Neural crest cell (in vitro differentiated cells): ENCODE data around the gene CDH13. TPM values are rescaled to one million over a fixed set of nuclear protein-coding genes. Genes with fewer than 3 reads are reported as not detected.
A peak's percentile ranks its signal among the peaks of the same experiment; 100 is the strongest.

Experiments
- DNase-seq: peaks from one replicate; pipeline ENCODE4 v3.0.0; 2021; ENCODE audit warnings: low read depth, mixed read lengths, low spot score
- H3K27ac Mint-ChIP-seq: one replicate; pipeline ENCODE4 v1.8.0; 2021; ENCODE audit warnings: mild to moderate bottlenecking, mixed read lengths; ENCODE audit not compliant: unreplicated experiment
- H3K27me3 Mint-ChIP-seq: 2 replicates; pipeline ENCODE4 v1.8.0; 2021; ENCODE audit warnings: low read depth, mild to moderate bottlenecking, mixed read lengths
- H3K36me3 Mint-ChIP-seq: 2 replicates; pipeline ENCODE4 v1.8.0; 2021; ENCODE audit warnings: low read depth, mild to moderate bottlenecking, mixed read lengths
- H3K4me1 Mint-ChIP-seq: 2 replicates; pipeline ENCODE4 v1.8.0; 2021; ENCODE audit warnings: mixed read lengths
- H3K4me3 Mint-ChIP-seq: one replicate; pipeline ENCODE4 v1.8.0; 2021; ENCODE audit warnings: mild to moderate bottlenecking, mixed read lengths
- H3K9me3 Mint-ChIP-seq: 2 replicates; pipeline ENCODE4 v1.8.0; 2021; ENCODE audit warnings: mixed read lengths
- CTCF ChIP-seq: fragments of 200-600 bp; sonication (generic); conservative IDR thresholded peaks from 2 replicates; pipeline ENCODE4 v1.5.0; 2021; ENCODE audit warnings: antibody characterized with exemption, mild to moderate bottlenecking
- total RNA-seq: library from RNA; stranded (reverse); gene quantifications from 2 replicates; pipeline ENCODE4 v1.2.1, GENCODE V29; 2021

The CDH13 gene
- total RNA-seq, 1 donor from 2014 or later, result 1.1 TPM

GRCh38 chr16:82631701-82632685 lies 5.2 kb downstream of the CDH13 start:
- Mint-ChIP-seq H3K36me3 (no peaks in the 10 kb centered on the region), H3K4me3 (no peak overlapping the region), H3K27me3 (peaks cover 46% of the 10 kb centered on the region), H3K9me3 (no peaks in the 10 kb centered on the region), H3K27ac (peak overlapping the region; percentile 77), H3K4me1 (peaks cover 19% of the 10 kb centered on the region)
- DNase-seq, result no peak
- TF ChIP-seq CTCF, result peak; percentile 39

- H3K4me1 Mint-ChIP-seq, result peaks cover 27% of the 10 kb centered on the region
- H3K4me3 Mint-ChIP-seq, result no peak overlapping the region
- H3K9me3 Mint-ChIP-seq, result no peaks in the 10 kb centered on the region
- H3K27me3 Mint-ChIP-seq, result peaks cover 28% of the 10 kb centered on the region
- peak; percentile 41 for DNase-seq
- no peaks in the 10 kb centered on the region for H3K36me3 Mint-ChIP-seq
- no peak for TF ChIP-seq CTCF
- H3K27ac Mint-ChIP-seq, result peak overlapping the region; percentile 53
Measured at GRCh38 chr16:82633964-82634600, 7.3 kb downstream of the CDH13 start.

GRCh38 chr16:82634955-82635610 lies 8.3 kb downstream of the CDH13 start:
- H3K4me1 Mint-ChIP-seq, result peaks cover 35% of the 10 kb centered on the region
- H3K9me3 Mint-ChIP-seq, result no peaks in the 10 kb centered on the region
- H3K4me3 Mint-ChIP-seq, result no peak overlapping the region
- no peak for TF ChIP-seq CTCF
- no peaks in the 10 kb centered on the region for H3K36me3 Mint-ChIP-seq
- H3K27me3 Mint-ChIP-seq, result peaks cover 18% of the 10 kb centered on the region
- peak overlapping the region; percentile 73 for H3K27ac Mint-ChIP-seq
- DNase-seq, result no peak

- peaks cover 7% of the 10 kb centered on the region for H3K27me3 Mint-ChIP-seq
- peaks cover 2% of the 10 kb centered on the region for H3K9me3 Mint-ChIP-seq
- no peak for TF ChIP-seq CTCF
- H3K36me3 Mint-ChIP-seq, result no peaks in the 10 kb centered on the region
- no peak overlapping the region for H3K27ac Mint-ChIP-seq
- H3K4me3 Mint-ChIP-seq, result no peak overlapping the region
- peaks cover 49% of the 10 kb centered on the region for H3K4me1 Mint-ChIP-seq
- no peak for DNase-seq
Measured at GRCh38 chr16:82636485-82636884, 9.7 kb downstream of the CDH13 start.

DNA sequence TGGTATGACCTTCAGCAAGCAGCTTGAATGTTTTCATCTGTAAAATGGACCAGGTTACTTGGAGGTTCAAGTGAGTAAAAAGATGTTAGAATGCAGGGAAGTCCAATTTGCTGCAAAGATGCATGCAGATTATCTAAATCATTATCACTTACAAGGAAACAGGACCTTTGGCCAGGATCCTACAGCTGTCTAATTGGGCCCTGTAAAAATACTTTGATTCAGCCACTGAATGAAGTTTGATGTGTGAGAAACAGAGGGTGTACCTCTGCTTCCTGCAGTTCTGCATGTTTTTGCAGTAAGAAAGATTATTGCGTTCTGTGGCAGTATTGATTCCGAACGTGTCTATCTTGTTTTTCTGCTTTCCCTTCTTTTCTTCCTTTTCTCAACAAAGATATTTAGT lies 10.2 kb downstream of the CDH13 start:
- Mint-ChIP-seq H3K36me3 (no peaks in the 10 kb centered on the region), H3K4me1 (peaks cover 52% of the 10 kb centered on the region), H3K27ac (no peak overlapping the region), H3K27me3 (peaks cover 3% of the 10 kb centered on the region), H3K4me3 (no peak overlapping the region), H3K9me3 (peaks cover 3% of the 10 kb centered on the region)
- DNase-seq, result no peak
- TF ChIP-seq CTCF, result no peak
